GM12872 (cell line): ENCODE data around the gene OR14K1.

ENCODE experiments used
- TF ChIP-seq, protein P1 (sequence below): IDR thresholded peaks from 3 replicates; pipeline ENCODE4 v1.5.1; 2011; ENCODE audit warnings: low read depth, mild to moderate bottlenecking, low read length, moderate library complexity; ENCODE audit not compliant: insufficient read depth

Gene OR14K1, protein sequence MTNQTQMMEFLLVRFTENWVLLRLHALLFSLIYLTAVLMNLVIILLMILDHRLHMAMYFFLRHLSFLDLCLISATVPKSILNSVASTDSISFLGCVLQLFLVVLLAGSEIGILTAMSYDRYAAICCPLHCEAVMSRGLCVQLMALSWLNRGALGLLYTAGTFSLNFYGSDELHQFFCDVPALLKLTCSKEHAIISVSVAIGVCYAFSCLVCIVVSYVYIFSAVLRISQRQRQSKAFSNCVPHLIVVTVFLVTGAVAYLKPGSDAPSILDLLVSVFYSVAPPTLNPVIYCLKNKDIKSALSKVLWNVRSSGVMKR

DNA sequence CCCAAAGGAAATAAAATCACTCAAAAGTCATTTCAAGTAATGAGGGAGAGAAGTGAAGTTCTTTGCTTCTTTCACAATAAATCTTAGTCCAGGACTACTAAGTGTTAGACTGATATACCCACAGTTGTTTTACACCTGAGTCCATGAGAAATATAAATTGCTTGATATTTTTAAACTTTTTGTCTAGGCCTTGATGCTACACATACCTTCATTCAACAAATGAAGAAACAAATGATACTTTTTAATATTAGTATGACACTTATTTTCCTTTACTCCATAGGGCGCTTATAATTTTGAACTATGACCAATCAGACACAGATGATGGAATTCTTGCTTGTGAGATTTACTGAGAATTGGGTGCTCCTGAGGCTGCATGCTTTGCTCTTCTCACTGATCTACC lies at the start of gene OR14K1:
TSS of gene OR14K1 (plus strand) at position 301 of the 400 bp plus-strand sequence. CDS start at position 301, 0 bp downstream.
- TF ChIP-seq, protein P1, sequence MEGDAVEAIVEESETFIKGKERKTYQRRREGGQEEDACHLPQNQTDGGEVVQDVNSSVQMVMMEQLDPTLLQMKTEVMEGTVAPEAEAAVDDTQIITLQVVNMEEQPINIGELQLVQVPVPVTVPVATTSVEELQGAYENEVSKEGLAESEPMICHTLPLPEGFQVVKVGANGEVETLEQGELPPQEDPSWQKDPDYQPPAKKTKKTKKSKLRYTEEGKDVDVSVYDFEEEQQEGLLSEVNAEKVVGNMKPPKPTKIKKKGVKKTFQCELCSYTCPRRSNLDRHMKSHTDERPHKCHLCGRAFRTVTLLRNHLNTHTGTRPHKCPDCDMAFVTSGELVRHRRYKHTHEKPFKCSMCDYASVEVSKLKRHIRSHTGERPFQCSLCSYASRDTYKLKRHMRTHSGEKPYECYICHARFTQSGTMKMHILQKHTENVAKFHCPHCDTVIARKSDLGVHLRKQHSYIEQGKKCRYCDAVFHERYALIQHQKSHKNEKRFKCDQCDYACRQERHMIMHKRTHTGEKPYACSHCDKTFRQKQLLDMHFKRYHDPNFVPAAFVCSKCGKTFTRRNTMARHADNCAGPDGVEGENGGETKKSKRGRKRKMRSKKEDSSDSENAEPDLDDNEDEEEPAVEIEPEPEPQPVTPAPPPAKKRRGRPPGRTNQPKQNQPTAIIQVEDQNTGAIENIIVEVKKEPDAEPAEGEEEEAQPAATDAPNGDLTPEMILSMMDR, result no peak

DNA sequence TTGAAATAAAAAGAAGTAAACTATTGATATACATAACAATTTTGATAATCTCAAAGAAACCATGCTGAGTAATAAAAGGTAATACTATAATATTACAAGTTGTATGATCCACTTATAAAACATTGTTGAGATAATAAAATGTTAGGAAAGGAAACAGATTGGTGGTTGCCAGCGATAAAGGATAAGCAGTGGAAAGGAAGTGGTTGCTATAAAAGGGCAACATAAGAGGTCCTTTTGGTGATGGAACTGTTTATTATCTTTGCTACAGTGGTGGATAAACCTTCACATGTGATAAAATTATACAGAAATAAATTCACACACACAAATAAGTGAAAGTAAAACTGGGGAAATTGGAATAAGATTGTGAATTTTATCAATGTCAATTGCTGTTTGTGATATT lies 37.1 kb upstream of the OR14K1 start:
- TF ChIP-seq, protein P1, result no peak

DNA sequence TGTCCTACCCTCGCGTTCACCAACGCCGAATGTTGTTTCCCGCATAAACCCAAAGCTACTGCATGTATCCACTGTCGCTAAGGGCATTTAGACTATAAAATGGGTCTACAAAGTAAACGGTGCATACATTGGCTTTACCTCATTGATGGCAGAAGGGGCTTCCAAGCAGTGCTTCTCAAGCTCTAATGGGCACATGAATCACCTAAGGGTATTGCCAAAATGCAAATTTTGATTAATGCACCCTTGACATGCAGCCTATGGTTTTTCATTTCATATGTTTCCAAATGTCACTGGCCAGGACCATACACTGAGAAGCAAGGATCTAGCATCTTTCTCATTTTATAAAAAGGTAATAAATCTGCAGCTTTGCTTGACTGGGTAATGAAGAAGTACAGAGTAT lies 24.7 kb upstream of the OR14K1 start:
- TF ChIP-seq, protein P1, result no peak

DNA sequence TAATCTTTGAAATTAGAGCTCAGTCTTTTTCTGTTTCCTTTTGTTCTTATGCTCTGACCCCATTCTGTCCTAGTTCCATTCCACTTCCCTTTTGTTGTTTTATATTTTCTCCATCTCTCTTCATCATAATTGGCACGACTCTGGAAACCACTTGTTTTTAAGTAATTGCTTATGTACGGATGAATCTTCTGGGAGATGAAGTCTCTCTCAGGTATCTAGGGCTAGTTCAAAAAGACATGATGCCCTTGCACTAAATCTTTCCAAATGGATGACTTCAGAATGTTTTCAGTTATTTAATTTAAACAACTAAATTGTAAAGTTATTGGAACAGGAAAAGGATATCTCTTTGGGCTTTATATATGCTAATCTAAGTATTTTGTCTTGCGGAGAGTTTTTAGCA lies 21.9 kb upstream of the OR14K1 start, which contains the start of gene OR6F1:
TSS of gene OR6F1 (minus strand) at position 101 of the 400 bp plus-strand sequence. CDS start 3,891 bp downstream, outside the sequence.
- TF ChIP-seq, protein P1, result no peak

DNA sequence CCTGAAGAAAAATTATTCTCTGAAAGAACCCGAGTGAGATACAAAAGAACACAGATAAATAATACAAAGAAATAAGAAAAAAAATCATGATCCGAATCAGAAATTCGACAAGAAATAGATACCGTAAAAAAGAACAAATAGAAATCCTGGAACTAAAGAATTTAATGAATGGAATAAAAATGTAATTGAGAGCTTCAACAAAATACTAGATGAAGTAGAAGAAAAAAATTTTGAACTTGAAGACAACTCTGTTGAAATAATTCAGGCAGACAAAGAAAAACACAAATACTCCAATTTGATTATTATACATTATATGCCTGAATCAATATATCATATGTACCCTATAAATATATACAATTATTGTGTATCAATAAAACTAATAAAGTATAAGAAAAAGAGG lies 17.2 kb upstream of the OR14K1 start:
- TF ChIP-seq, protein P1, result no peak

DNA sequence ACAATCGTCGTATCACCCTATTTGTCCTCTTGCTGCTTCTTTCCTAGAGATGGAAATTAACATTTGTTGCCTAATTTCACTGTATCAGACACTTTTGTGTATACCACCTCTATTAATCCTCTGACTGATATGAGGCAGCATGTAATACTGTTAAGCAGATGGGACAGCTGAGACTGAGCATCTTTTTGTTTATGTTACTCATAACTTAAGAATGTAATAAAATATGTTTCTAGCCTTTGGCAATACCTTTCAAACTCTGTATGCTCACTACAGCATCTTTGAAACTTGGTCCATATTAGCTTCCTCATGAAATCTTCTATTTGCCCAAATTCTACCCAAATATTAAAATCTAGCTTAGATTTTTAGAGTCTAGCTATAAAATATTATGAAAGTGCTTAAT lies 2.3 kb downstream of the OR14K1 start:
- TF ChIP-seq, protein P1, result no peak

DNA sequence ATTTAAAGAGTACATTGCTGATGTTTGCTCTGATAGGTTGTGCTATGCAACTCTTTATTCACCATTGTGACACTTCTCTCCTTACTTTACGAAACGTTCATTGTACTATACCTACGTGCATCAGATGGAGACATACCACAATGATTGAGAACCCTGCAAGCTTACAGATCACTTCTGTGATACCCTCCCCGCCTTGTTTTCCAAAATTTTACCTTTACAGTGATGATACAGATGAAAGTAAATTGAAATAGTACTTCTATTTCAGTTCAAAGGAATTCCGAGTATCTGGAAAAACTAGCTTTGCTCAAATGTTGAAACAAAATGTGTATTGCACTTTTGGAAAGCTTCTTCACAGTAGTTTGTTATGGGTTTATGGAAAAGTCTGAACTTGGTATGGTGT lies 3.3 kb downstream of the OR14K1 start:
- TF ChIP-seq, protein P1, result no peak
